Measurements from ENCODE around the gene G3BP1. TPM values are rescaled to one million over a fixed set of nuclear protein-coding genes. Genes with fewer than 3 reads are reported as not detected.
"Not testable (repeated sequence)": the region's sequence is repeated elsewhere in the genome, so short reads cannot be mapped to it uniquely, and the experiment has no call there.

Gene G3BP1
- 100 to 1,000 TPM in 9 of 10 donors, 10 to 100 TPM in 1; 91.8 to 132 (median 116) TPM for total RNA-seq
- polyA plus RNA-seq: 10 to 100 TPM; 10.6 to 16.6 TPM
- long read RNA-seq, donor 1, full-length matches to known transcripts: 145 of 173 reads
- long read RNA-seq, donor 1, partial matches to known transcripts: 15 of 173 reads
- long read RNA-seq, donor 1, other reads (novel, unspliced or antisense): 13 of 173 reads
- long read RNA-seq, donor 2, full-length matches to known transcripts: 139 of 165 reads
- long read RNA-seq, donor 2, partial matches to known transcripts: 19 of 165 reads
- long read RNA-seq, donor 2, other reads (novel, unspliced or antisense): 7 of 165 reads
- long read RNA-seq, donor 3, full-length matches to known transcripts: 439 of 520 reads
- long read RNA-seq, donor 3, partial matches to known transcripts: 33 of 520 reads
- long read RNA-seq, donor 3, other reads (novel, unspliced or antisense): 48 of 520 reads

- DNase-seq: peak; percentile 99 to 100
- H3K27me3 ChIP-seq: no peaks in the 10 kb centered on the region
- peak; percentile 33 to 87 (median 76) for TF ChIP-seq CTCF (IDR thresholded peaks at IDR 0.05)
- H3K27ac ChIP-seq: peak within 1 kb of the TSS; percentile 94 to 100 (median 98)
- H3K4me1 ChIP-seq: peaks cover 4 to 51% (median 44%) of the 10 kb centered on the region in 9 donors
- peak within 1 kb of the TSS; percentile 79 to 89 (median 82) for H3K4me3 ChIP-seq
- peak; percentile 91 to 96 (median 94) for ATAC-seq
- peaks cover 0 to under 1% (median 0%) of the 10 kb centered on the region in 9 donors for H3K36me3 ChIP-seq
- intact Hi-C loops (cut with DNase I): loop anchor here in 1 of 10 donors (1.0 kb wide), 1 partner anchor 13 kb away; the partner anchor contains the start of gene ATOX1
- no peaks in the 10 kb centered on the region for H3K9me3 ChIP-seq
- WGBS, 2 donors: 0% methylated on average over 49 of the region's 49 CpGs
Observed at GRCh38 chr5:151771259-151772028, at the start of gene G3BP1. Gene G3BP1 (plus strand): TSS chr5:151771954. CDS start chr5:151786621, 14,667 bp downstream.

DNA sequence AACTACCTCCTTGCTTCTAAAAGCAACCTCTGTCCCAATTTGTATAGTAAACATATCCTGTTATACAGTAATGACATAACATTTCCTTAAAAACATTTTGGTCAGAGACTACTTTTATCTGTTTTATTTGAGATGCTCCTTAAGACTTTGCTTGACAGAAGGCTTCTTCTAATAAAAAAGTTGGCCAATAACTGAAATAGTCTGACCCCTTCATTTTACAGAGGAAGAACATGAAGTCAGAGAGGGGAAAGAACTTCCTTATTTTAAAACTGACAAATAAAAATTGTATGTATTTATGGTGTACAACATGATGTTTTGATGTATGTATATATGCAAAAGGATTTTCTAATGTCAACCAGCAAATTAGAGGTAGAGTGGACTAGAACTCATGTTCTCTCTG is 49.2 kb upstream of the G3BP1 start:
- DNase-seq: no peak

DNA sequence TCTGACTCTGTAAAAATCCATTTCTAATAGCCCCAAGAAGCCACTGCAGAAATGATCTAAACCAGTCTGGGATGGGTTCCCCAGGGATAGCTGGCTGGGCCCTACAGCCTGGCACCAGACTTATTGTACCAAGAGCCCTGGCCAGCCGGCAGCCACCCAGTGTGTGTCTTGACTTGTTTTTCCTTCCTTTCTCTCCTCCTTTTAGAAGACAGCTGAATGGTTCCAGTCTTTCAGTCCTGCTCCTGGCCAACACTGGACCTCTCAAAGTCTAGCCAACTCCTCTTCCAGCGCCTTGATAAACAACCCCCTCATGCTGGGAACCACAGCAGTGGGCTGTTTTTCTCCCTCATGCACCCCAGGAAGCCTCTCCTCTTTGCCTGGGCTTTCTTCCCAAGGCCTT is 47.4 kb upstream of the G3BP1 start:
- peak in 1 of 8 donors; percentile 55 for ATAC-seq
- H3K4me1 ChIP-seq: peaks cover 0 to 36% (median 0%) of the 10 kb centered on the region in 9 donors
- 77 to 79% methylated on average over 2 of the region's 2 CpGs for WGBS, 2 donors
- no peak for TF ChIP-seq CTCF (IDR thresholded peaks at IDR 0.05)
- DNase-seq: no peak
- H3K27me3 ChIP-seq: no peaks in the 10 kb centered on the region
- no peak overlapping the region for H3K4me3 ChIP-seq
- intact Hi-C loops (cut with DNase I): loop anchor here in 2 of 10 donors (5.0 kb wide), 1 partner anchor 67 kb away; no protein-coding TSS in a partner anchor
- H3K9me3 ChIP-seq: peaks cover 0 to 4% (median 0%) of the 10 kb centered on the region in 11 donors
- no peaks in the 10 kb centered on the region for H3K36me3 ChIP-seq
- H3K27ac ChIP-seq: peak overlapping the region in 2 of 10 donors; percentile 36 to 56

More for the DNA sequence above, 49.2 kb upstream of the G3BP1 start:
- intact Hi-C loops (cut with DNase I): loop anchor here in 2 of 10 donors (5.0 kb wide), 1 partner anchor 65 kb away; no protein-coding TSS in a partner anchor
- Histone ChIP-seq H3K27me3 (no peaks in the 10 kb centered on the region), H3K4me1 (peaks cover 0 to 51% (median 6%) of the 10 kb centered on the region in 9 donors), H3K9me3 (no peaks in the 10 kb centered on the region), H3K4me3 (no peak overlapping the region), H3K36me3 (no peaks in the 10 kb centered on the region), H3K27ac (no peak overlapping the region)
- ATAC-seq: no peak
- no peak for TF ChIP-seq CTCF (IDR thresholded peaks at IDR 0.05)

GRCh38 chr5:151729597-151729996 is 42.2 kb upstream of the G3BP1 start:
- H3K4me1 ChIP-seq; H3K27ac ChIP-seq; ATAC-seq; H3K4me3 ChIP-seq; H3K27me3 ChIP-seq; DNase-seq; intact Hi-C loops (cut with DNase I): not testable (repeated sequence)
- WGBS, 2 donors: 72 to 80% methylated on average over 5 of the region's 5 CpGs
- peaks cover 0 to 14% (median 0%) of the 10 kb centered on the region in 11 donors for H3K9me3 ChIP-seq
- peaks cover 0 to 12% (median 0%) of the 10 kb centered on the region in 9 donors for H3K36me3 ChIP-seq

All from heart right ventricle (tissue), 16 donors.